Peyer's patch (tissue), 4 donors: ENCODE data around the gene SAFB. TPM values are rescaled to one million over a fixed set of nuclear protein-coding genes. Genes with fewer than 3 reads are reported as not detected.

Source experiments
- DNase-seq, 3 donors: peaks; one replicate each; pipeline ENCODE4 v3.0.0-alpha.2; 2017 to 2019
- H3K27ac ChIP-seq, 4 donors: fragments of 200-600 bp; sonication (generic); one replicate each; pipeline ENCODE4 v1.5.1; 2016 to 2019
- H3K27me3 ChIP-seq, 2 donors: fragments of 200-600 bp; sonication (generic); one replicate each; pipeline ENCODE4 v1.5.1; 2019
- H3K36me3 ChIP-seq, 3 donors: fragments of 200-600 bp; sonication (generic); one replicate each; pipeline ENCODE4 v1.5.1; 2016 to 2019
- H3K4me1 ChIP-seq, 4 donors: fragments of 200-600 bp; sonication (generic); one replicate each; pipeline ENCODE4 v1.5.1; 2016 to 2019
- H3K4me3 ChIP-seq, 4 donors: fragments of 200-600 bp; sonication (generic); 1 replicate in 3 of 4; 2 replicates in 1 of 4; pipeline ENCODE4 v1.5.1; 2016 to 2019; ENCODE audit warnings: mild to moderate bottlenecking in 1 of 4
- H3K9me3 ChIP-seq, 4 donors: fragments of 200-600 bp; sonication (generic); one replicate each; pipeline ENCODE4 v1.5.1; 2016 to 2019; ENCODE audit warnings: mild to moderate bottlenecking in 1 of 4
- POLR2A ChIP-seq, 2 donors: fragments of 450-650 bp; IDR thresholded peaks; one replicate each; pipeline ENCODE4 v1.5.1; 2017; ENCODE audit warnings: antibody characterized with exemption in 2 of 2, mild to moderate bottlenecking in 2 of 2, moderate library complexity in 2 of 2
- total RNA-seq, 4 donors: library from RNA; depleted of rRNA; stranded (reverse); fragments of >200 nt; gene quantifications; one replicate each; pipeline ENCODE4 v1.1.0, GENCODE V29; 2016
- TF ChIP-seq, protein P1 (sequence below), 6 experiments: fragments of 450-650 bp in 4 of 6; fragments of 200-600 bp in 2 of 6; sonication (generic) in 1 of 6; IDR thresholded peaks; one replicate each; pipeline ENCODE4 v1.5.1; 2017 to 2019; ENCODE audit warnings: antibody characterized with exemption in 6 of 6, mild to moderate bottlenecking in 3 of 6, moderate library complexity in 1 of 6

Gene SAFB
- total RNA-seq, 4 donors from 2014 or later = 86.3 to 374 (median 163) TPM

DNA sequence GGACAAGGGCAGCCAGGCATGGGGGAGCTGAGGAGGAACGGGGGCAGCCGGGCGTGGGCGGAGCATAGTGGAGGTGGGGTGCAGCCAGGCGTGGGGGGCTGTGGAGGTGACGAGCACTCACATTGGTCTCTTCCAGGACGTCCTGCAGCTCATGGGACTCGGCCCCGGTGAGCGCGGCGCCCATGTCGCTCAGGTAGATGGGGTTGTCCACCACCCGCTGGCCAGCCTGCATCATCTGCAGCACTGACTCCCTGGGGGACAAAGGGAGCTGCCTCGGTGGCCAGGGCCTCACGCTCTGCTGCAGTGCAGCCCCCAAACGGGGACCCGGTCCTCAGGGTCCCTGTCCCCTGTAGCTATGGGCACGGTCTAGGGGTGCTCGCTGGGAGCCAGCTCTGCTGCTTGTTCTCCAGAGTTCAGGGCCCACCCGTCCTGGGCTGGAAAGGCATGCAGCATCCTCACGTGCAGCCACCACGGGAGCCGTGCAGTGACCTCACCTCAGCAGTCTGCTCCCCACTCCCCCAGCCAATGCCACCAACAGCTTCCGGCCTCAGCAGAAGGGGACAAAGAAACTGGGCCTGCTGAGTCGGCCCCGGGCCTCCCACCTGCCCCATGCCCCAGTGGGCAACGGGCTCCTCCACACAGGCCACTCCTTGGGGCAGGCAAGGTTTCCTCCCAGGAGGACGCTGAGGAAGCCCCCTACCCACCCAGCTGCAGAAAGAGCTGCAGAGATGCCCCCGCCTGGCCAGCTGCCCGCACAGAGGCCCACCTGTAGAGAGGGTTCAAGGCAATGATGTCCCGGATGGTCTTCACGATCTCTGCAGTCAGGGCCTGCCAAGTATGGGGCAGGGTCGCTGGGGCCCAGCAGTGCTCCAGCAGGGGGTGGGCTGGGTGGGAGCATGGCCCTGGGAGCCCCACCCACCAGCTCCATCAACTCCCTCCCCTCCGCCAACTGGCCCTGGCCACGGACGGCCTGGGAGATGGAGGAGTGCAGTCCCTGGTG is 85.0 kb downstream of the SAFB start:
- Histone ChIP-seq H3K27ac (no peak overlapping the region), H3K4me1 (no peaks in the 10 kb centered on the region), H3K36me3 (peaks cover 0 to 90% (median 0%) of the 10 kb centered on the region in 3 donors), H3K4me3 (no peak overlapping the region), H3K9me3 (no peaks in the 10 kb centered on the region), H3K27me3 (no peaks in the 10 kb centered on the region)
- no peak for DNase-seq
- no peak for TF ChIP-seq POLR2A (IDR thresholded peaks at IDR 0.05)
- TF ChIP-seq, protein P1, sequence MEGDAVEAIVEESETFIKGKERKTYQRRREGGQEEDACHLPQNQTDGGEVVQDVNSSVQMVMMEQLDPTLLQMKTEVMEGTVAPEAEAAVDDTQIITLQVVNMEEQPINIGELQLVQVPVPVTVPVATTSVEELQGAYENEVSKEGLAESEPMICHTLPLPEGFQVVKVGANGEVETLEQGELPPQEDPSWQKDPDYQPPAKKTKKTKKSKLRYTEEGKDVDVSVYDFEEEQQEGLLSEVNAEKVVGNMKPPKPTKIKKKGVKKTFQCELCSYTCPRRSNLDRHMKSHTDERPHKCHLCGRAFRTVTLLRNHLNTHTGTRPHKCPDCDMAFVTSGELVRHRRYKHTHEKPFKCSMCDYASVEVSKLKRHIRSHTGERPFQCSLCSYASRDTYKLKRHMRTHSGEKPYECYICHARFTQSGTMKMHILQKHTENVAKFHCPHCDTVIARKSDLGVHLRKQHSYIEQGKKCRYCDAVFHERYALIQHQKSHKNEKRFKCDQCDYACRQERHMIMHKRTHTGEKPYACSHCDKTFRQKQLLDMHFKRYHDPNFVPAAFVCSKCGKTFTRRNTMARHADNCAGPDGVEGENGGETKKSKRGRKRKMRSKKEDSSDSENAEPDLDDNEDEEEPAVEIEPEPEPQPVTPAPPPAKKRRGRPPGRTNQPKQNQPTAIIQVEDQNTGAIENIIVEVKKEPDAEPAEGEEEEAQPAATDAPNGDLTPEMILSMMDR (IDR thresholded peaks at IDR 0.05) = no peak

DNA sequence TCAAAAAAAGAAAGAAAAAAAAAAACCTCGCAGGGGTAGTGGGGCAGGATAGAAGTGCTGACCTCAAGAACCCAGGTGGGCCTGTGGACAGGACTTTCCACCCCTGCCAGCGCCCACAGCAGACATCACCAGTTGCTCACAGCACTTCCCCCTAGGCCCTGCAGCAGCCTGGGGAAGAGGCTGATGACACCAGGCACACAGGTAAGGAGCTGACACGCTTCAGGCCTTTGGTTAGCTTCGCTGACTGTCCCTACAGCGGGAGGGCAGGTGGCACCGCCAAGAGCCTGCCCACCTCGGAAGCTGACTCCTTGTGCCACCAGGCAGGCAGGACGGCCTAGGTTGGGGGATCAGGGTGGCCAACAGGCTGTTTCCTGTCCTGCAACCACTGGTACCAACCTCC is 88.1 kb downstream of the SAFB start:
- Histone ChIP-seq H3K9me3 (no peaks in the 10 kb centered on the region), H3K4me3 (no peak overlapping the region), H3K27ac (no peak overlapping the region), H3K27me3 (no peaks in the 10 kb centered on the region), H3K36me3 (peaks cover 0 to 74% (median 0%) of the 10 kb centered on the region in 3 donors), H3K4me1 (no peaks in the 10 kb centered on the region)
- TF ChIP-seq POLR2A (IDR thresholded peaks at IDR 0.05) = no peak
- TF ChIP-seq, protein P1 (IDR thresholded peaks at IDR 0.05) = no peak
- DNase-seq = no peak

DNA sequence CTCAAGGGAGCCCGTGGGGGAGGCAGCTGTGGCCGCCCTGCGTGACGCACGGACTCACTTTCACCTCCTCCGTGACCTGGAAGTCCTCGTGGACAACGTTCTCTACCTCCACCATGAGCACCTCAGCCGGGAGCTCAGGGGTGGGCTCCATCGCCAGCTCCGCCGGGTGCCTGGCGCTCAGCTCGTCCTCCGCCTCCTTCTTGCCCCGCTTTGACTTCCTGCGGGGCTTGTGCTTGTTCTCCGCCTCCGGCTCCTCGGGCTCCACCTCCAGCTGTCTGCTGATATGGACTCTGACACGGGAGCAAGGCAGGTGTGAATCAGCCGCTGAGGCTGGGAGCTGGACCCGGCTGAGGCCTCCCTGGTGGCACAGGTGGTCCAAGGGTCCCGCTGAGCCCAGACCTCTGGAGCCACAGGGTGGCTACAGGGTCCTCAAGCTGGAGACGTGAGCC is 88.9 kb downstream of the SAFB start:
- Histone ChIP-seq H3K27ac (no peak overlapping the region), H3K4me1 (no peaks in the 10 kb centered on the region), H3K36me3 (peaks cover 0 to 69% (median 0%) of the 10 kb centered on the region in 3 donors), H3K9me3 (no peaks in the 10 kb centered on the region), H3K4me3 (no peak overlapping the region), H3K27me3 (no peaks in the 10 kb centered on the region)
- DNase-seq = no peak
- TF ChIP-seq, protein P1 (IDR thresholded peaks at IDR 0.05) = no peak
- TF ChIP-seq POLR2A (IDR thresholded peaks at IDR 0.05) = no peak

DNA sequence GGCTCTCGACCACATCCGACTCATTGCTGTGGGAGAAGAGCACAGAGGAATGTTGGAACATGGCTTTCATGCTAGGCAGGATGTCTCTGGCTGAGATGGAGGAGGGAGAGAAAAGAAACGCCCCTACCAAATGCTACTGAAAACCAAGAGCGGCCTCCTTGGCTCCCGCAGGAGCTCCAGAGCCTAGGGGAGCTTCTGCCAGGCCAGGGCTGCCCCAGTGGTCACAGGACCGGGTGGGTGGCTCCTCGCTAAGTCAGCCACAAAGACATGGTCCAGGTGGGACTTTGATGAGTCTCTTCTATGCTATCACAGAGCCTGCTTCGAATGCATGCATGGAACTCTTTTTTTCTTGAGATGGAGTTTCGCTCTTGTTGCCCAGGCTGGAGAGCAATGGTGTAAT is 90.3 kb downstream of the SAFB start:
- Histone ChIP-seq H3K4me3 (no peak overlapping the region), H3K36me3 (peaks cover 0 to 54% (median 0%) of the 10 kb centered on the region in 3 donors), H3K9me3 (no peaks in the 10 kb centered on the region), H3K27me3 (no peaks in the 10 kb centered on the region), H3K27ac (no peak overlapping the region), H3K4me1 (peaks cover 0 to 5% (median 0%) of the 10 kb centered on the region in 4 donors)
- no peak for TF ChIP-seq POLR2A (IDR thresholded peaks at IDR 0.05)
- TF ChIP-seq, protein P1 (IDR thresholded peaks at IDR 0.05) = no peak
- DNase-seq = no peak

DNA sequence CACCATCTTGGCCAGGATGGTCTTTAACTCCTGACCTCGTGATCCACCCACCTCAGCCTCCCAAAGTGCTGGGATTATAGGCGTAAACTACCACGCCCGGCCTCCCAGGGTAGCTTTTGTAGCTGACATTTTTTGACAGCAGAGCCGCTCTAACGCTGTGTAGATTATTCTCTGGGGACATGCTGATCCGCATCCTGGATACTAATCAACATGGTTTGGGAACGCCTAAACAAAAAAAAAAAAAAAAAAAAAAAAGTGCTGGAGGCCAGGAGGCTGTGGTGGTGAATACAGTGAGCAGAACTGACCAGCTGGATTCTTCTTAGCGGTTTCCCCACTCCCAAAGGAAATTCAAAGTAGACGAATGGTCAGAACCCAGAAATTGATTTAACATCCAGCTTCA is 91.9 kb downstream of the SAFB start:
- H3K36me3 ChIP-seq = peaks cover 0 to 43% (median 0%) of the 10 kb centered on the region in 3 donors
- H3K27me3 ChIP-seq = no peaks in the 10 kb centered on the region
- no peak for DNase-seq
- H3K4me1 ChIP-seq = peaks cover 0 to 17% (median 10%) of the 10 kb centered on the region in 4 donors
- H3K9me3 ChIP-seq = no peaks in the 10 kb centered on the region
- TF ChIP-seq, protein P1 (IDR thresholded peaks at IDR 0.05) = no peak
- no peak for TF ChIP-seq POLR2A (IDR thresholded peaks at IDR 0.05)
- no peak overlapping the region for H3K4me3 ChIP-seq
- H3K27ac ChIP-seq = no peak overlapping the region
